Thyroid gland (tissue), 4 donors: Measurements from ENCODE around the gene SPTBN2. TPM values are rescaled to one million over a fixed set of nuclear protein-coding genes. Genes with fewer than 3 reads are reported as not detected.

Experiments used
- DNase-seq, 2 donors: peaks; one replicate each; pipeline ENCODE4 v3.0.0-alpha.2; 2019
- H3K27ac ChIP-seq, 3 donors: fragments of 200-600 bp; sonication (generic); 1 replicate in 2 of 3; 2 replicates in 1 of 3; pipeline ENCODE4 v1.5.1; 2016 to 2019; ENCODE audit warnings: mild to moderate bottlenecking in 1 of 3, moderate library complexity in 1 of 3
- H3K27me3 ChIP-seq: fragments of 200-600 bp; sonication (generic); one replicate; pipeline ENCODE4 v1.5.1; 2019
- H3K36me3 ChIP-seq, 2 donors: fragments of 200-600 bp; sonication (generic); one replicate each; pipeline ENCODE4 v1.5.1; 2016 to 2019
- H3K4me1 ChIP-seq, 2 donors: fragments of 200-600 bp; sonication (generic); one replicate each; pipeline ENCODE4 v1.5.1; 2017 to 2019
- H3K4me3 ChIP-seq, 3 donors: fragments of 200-600 bp; sonication (generic); replicated peaks in 1 of 3; 1 replicate in 2 of 3; 2 replicates in 1 of 3; pipeline ENCODE4 v1.5.1; 2016; ENCODE audit warnings: mild to moderate bottlenecking in 1 of 3
- H3K9me3 ChIP-seq: fragments of 200-600 bp; sonication (generic); one replicate; pipeline ENCODE4 v1.5.1; 2017
- POLR2A ChIP-seq, 2 donors: fragments of 450-650 bp; IDR thresholded peaks; one replicate each; pipeline ENCODE4 v1.6.1; 2017; ENCODE audit warnings: antibody characterized with exemption in 2 of 2, mild to moderate bottlenecking in 2 of 2, moderate library complexity in 1 of 2
- WGBS, 2 donors: methylation state at CpG; one replicate each; pipeline ENCODE4 v1.1.5; 2017; 5-methylcytosine and 5-hydroxymethylcytosine counted together
- intact Hi-C: fragments of 100-400 bp; cut with DNase I; formaldehyde crosslinking; loops from one replicate; pipeline ENCODE4 v1.15.1; 2023
- total RNA-seq, 4 donors: library from RNA; depleted of rRNA; stranded (reverse); fragments of >200 nt; gene quantifications; one replicate each; pipeline ENCODE4 v1.2.3, GENCODE V29; 2016
- TF ChIP-seq, protein P1 (sequence below), 6 experiments: fragments of 200-600 bp in 3 of 6; fragments of 450-650 bp in 3 of 6; sonication (generic) in 3 of 6; IDR thresholded peaks; one replicate each; pipeline ENCODE4 v1.5.1; 2016 to 2019; ENCODE audit warnings: antibody characterized with exemption in 6 of 6, mild to moderate bottlenecking in 2 of 6, inconsistent platforms in 1 of 6, moderate library complexity in 1 of 6

Gene SPTBN2
- 1 to 10 TPM in 2 of 4 donors, under 1 TPM in 2; 0.25 to 1.6 (median 0.83) TPM for total RNA-seq

DNA sequence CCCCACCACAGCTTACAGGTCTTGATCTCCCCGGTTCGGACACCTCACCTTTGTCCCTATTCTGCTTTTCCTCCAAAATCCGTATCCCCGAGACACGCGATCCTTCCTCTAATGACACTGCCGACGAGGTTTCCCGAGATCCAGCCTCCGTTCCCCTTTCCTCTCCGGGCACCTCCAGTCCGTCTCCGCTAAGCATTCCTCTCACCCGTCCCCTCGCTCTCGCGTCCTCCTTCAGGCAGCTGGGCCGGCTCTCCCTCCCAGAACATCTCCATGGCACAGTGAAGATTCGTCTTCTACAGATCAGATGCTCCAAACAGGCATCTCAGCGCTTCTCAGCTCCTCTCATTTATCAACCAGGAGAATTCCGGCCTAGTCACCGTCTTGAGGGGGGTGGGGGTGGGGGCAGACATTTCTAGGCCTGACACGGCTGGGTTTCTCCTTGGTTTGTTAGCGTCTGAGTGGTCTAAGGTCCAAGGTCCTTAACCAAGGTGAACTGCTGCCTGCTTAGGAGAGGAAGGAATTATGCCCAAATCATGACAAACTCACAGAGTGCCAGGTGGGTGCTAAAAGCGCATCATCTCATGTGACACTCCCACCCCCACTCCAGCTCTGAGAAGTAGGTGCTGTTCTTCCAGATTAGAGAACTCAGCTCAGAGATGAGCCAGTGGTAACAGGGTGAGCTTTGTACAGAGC lies at the start of gene SPTBN2:
Gene SPTBN2 (minus strand): TSS at position 524 of the 693 bp plus-strand sequence. CDS start 7,976 bp downstream, outside the sequence.
- H3K27ac ChIP-seq, result no peak within 1 kb of the TSS
- H3K4me1 ChIP-seq, result peaks cover 0 to 11% of the 10 kb centered on the region in 2 donors
- H3K4me3 ChIP-seq, result peak within 1 kb of the TSS in 1 of 3 donors; percentile 34
- DNase-seq, result peak in 1 of 2 donors; percentile 14
- H3K9me3 ChIP-seq, result no peaks in the 10 kb centered on the region
- no peaks in the 10 kb centered on the region for H3K36me3 ChIP-seq
- TF ChIP-seq, protein P1, sequence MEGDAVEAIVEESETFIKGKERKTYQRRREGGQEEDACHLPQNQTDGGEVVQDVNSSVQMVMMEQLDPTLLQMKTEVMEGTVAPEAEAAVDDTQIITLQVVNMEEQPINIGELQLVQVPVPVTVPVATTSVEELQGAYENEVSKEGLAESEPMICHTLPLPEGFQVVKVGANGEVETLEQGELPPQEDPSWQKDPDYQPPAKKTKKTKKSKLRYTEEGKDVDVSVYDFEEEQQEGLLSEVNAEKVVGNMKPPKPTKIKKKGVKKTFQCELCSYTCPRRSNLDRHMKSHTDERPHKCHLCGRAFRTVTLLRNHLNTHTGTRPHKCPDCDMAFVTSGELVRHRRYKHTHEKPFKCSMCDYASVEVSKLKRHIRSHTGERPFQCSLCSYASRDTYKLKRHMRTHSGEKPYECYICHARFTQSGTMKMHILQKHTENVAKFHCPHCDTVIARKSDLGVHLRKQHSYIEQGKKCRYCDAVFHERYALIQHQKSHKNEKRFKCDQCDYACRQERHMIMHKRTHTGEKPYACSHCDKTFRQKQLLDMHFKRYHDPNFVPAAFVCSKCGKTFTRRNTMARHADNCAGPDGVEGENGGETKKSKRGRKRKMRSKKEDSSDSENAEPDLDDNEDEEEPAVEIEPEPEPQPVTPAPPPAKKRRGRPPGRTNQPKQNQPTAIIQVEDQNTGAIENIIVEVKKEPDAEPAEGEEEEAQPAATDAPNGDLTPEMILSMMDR (IDR thresholded peaks at IDR 0.05), result no peak
- no peak for TF ChIP-seq POLR2A (IDR thresholded peaks at IDR 0.05)
- WGBS, 2 donors, result 24% methylated on average over 25 of the region's 25 CpGs
- H3K27me3 ChIP-seq, result no peaks in the 10 kb centered on the region
- intact Hi-C loops, result no loop called here

DNA sequence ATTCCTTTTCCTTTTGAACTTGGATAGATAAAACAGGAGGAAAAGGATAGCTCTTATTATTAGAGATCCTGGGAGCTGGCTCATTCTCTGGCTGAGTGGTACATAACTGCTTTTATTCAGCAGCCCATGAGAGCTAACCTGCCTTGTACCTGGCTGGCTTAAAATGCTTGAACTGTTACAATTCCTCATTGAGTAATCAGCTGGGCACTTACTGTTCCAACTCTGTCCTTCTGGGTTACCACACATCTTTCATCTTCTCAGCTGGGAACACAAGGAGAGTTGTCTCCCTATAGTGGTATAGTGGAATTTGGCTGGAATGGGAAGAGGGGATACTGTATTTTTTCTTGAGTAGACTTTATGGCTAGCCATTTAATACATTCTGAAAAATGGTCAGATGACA lies 39.8 kb upstream of the SPTBN2 start:
- TF ChIP-seq POLR2A (IDR thresholded peaks at IDR 0.05), result no peak
- TF ChIP-seq, protein P1 (IDR thresholded peaks at IDR 0.05), result no peak
- no peak for DNase-seq
- Histone ChIP-seq H3K4me1 (no peaks in the 10 kb centered on the region), H3K36me3 (no peaks in the 10 kb centered on the region), H3K27ac (no peak overlapping the region), H3K27me3 (no peaks in the 10 kb centered on the region), H3K9me3 (no peaks in the 10 kb centered on the region), H3K4me3 (no peak overlapping the region)
- intact Hi-C loops, result no loop called here

GRCh38 chr11:66768088-66768521 lies 39.1 kb upstream of the SPTBN2 start:
- no peaks in the 10 kb centered on the region for H3K4me1 ChIP-seq
- intact Hi-C loops, result no loop called here
- no peaks in the 10 kb centered on the region for H3K27me3 ChIP-seq
- DNase-seq, result no peak
- H3K9me3 ChIP-seq, result no peaks in the 10 kb centered on the region
- no peak for TF ChIP-seq POLR2A (IDR thresholded peaks at IDR 0.05)
- TF ChIP-seq, protein P1 (IDR thresholded peaks at IDR 0.05), result no peak
- no peak overlapping the region for H3K4me3 ChIP-seq
- H3K36me3 ChIP-seq, result no peaks in the 10 kb centered on the region
- no peak overlapping the region for H3K27ac ChIP-seq
- 76 to 84% methylated on average over 3 of the region's 3 CpGs for WGBS, 2 donors

DNA sequence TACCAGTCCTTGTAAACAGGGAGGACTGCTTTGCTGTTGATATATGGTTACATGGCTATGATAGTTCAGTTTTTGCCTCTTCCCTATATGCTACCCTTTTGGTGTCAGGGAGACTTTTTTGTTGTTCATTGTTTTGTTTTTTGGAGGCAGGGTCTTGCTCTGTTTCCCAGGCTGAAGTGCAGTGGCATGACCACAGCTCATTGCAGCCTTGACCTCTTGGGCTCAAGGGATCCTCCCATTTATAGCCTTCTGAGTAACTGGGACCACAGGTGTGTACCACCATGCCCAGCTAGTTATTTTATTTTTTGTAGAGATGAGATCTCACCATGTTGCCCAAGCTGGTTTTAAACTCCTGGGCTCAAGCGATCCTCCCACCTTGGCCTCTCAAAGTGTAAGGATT lies 38.6 kb upstream of the SPTBN2 start:
- Histone ChIP-seq H3K27me3 (no peaks in the 10 kb centered on the region), H3K27ac (no peak overlapping the region), H3K36me3 (no peaks in the 10 kb centered on the region), H3K4me1 (no peaks in the 10 kb centered on the region), H3K4me3 (no peak overlapping the region), H3K9me3 (no peaks in the 10 kb centered on the region)
- DNase-seq, result no peak
- TF ChIP-seq, protein P1 (IDR thresholded peaks at IDR 0.05), result no peak
- TF ChIP-seq POLR2A (IDR thresholded peaks at IDR 0.05), result no peak
- intact Hi-C loops, result no loop called here
- 95 to 100% methylated on average over 1 of the region's 1 CpG for WGBS, 2 donors

GRCh38 chr11:66766681-66767080 lies 37.7 kb upstream of the SPTBN2 start:
- TF ChIP-seq, protein P1 (IDR thresholded peaks at IDR 0.05), result no peak
- TF ChIP-seq POLR2A (IDR thresholded peaks at IDR 0.05), result no peak
- H3K27ac ChIP-seq, result no peak overlapping the region
- no peaks in the 10 kb centered on the region for H3K9me3 ChIP-seq
- no peaks in the 10 kb centered on the region for H3K36me3 ChIP-seq
- no peaks in the 10 kb centered on the region for H3K4me1 ChIP-seq
- H3K4me3 ChIP-seq, result no peak overlapping the region
- intact Hi-C loops, result no loop called here
- DNase-seq, result no peak
- no peaks in the 10 kb centered on the region for H3K27me3 ChIP-seq
- WGBS, 2 donors, result 97 to 98% methylated on average over 2 of the region's 2 CpGs
